ENCODE data around the gene TBC1D22A.

Gene TBC1D22A

DNA sequence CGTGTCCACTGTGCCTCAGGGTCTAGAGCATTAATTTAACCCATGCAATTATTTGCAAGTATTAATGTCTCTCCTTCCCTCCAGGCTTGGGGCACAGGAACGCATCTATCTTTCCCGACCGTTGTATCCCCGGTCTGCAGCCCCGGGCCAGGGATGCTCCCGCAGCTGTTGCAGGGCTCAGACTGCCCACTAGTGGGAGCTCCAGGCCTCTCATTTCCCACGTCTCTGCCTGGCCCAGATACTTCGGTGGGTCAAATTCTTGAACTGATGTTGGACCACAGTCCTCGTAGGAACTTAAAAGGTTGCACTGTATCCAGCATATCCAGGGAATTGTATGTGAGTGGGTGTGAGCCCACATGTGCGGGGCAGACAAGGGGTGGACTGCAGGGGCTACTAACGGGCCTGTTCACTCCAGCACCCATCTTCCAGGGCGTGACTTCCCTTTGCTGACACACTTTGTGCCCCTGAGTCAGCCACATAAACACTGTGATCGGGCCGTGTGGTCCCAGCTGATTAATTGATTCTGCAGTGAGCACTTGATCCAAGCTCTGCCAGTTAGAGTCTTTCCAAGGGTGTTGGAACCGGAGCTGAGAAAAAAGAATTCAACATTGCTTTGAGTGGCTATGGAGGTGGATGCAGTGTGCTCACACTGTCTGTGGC lies 451.3 kb downstream of the TBC1D22A start:
- DNase-seq (ENCODE audit: low read depth, low spot score): no peak

DNA sequence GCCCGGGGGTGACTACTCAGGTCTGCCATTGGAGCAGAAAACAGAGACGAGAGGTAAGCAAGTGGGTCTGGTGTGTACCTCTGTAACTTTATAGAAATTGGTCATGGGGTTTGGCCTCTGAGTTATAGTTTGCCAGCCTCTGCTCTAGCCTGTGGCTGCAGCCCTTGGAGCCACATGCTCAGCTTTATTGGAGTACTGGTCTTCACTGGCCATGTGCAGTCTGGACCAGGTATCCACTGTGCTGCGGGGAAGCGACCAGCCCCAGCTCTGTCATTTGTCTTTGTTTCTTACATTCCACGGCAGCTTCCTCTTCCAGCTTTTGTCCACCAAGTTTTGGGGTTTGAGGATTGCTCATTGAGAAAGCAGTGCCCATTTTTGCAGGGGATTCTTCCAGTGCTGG lies 453.4 kb downstream of the TBC1D22A start:
- no peak for DNase-seq (ENCODE audit: low read depth, low spot score)

DNA sequence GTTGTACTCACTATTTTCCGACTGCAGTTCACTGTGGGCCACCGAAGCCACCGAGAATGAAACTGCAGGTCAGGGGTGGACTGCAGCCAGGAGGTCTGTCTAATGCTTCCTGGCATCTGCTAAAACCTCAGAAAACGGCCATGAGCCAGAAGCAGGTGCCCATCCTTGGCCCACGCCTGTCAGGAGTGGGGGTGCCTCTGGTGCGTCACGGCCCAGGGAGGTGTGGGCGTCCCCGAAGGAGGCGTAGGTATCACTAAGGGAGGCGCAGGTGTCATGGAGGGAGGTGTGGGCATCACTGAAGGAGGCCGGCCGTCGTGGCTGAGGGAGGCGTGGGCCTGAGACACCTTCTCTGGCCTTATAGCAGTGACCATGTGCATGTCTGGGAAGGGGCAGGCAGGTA lies 456.2 kb downstream of the TBC1D22A start:
- no peak for DNase-seq (ENCODE audit: low read depth, low spot score)

DNA sequence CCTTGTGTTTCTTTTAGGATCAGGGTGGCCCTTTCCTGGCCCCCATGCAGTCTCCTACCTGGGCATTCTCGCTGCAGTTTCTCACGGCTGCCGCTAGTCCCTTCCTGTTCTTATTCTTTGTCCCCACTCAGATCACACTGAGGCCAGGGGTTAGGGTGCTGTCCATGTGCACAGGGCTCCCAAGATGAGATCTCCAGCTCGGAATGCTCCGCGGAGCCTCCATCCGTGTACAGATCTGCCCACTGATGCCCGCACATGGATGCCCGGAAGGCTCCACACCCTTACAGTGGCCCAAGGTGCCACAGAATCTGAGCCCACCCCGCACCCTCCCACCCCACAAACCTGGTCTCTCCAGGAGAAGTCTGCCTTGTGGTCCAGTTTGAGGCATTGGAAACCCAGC lies 457.3 kb downstream of the TBC1D22A start:
- DNase-seq (ENCODE audit: low read depth, low spot score): no peak

DNA sequence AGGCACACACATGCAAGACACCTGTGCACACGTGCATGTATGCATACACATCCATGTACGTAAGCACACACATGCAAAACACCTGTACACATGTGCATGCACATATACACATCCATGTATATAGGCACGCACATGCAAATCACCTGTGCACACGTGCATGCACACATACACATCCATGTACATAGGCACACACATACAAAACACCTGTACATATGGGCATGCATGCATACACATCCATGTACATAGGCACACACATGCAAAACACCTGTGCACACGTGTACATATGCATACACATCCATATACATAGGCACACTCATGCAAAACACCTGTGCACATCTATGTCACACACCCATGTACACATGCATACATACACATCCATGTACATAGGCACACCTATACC lies 458.3 kb downstream of the TBC1D22A start:
- no peak for DNase-seq (ENCODE audit: low read depth, low spot score)

DNA sequence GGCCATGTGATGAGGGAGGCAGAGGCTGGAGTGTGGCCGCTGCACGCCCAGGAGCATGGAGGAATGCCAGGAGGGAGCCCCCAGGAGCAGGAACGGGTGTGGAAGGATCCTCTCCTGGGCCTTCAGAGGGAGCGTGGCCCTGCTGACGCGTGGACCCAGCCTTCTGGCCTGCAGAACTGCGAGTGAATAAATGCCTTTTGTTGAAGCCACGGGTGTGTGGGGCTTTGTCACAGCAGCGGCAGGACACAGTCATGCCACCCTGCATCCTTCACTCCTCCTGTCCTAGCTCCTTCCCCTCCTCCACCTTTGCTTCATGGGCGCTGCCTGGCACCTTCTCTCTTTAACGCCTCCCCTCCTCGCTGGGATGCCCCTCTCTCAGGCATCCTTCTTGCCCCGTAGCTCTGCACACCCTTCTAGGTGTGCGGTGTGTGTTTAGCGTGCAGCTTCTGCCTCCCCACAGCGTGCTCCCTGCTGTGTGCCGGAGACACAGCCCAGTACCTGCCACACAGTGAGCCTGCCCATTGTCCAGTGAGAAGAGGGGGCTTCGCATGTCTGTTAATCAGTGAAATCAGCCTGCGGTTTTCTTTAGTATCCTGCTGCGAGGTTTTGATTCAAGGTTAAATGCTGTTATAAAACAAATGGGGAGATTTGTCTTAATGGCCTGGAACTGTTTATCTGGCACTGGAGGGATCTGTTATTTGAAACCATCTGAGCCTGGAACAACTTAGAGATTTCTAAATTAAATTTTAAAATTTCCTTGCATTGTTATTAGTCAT lies 459.6 kb downstream of the TBC1D22A start:
- no peak for DNase-seq (ENCODE audit: low read depth, low spot score)
